Measurements from ENCODE around the gene MYO18A. TPM values are rescaled to one million over a fixed set of nuclear protein-coding genes. Genes with fewer than 3 reads are reported as not detected.

The MYO18A gene
- total and polyA plus RNA-seq, 2 of the 4 experiments (the other 2 are of a cell fraction): 22.4 to 39.1 TPM

GRCh38 chr17:29070308-29070707, 109.9 kb downstream of the MYO18A start:
- Histone ChIP-seq H3K18ac (ENCODE audit: low read depth, low read length) (no peak overlapping the region), H2BK15ac (ENCODE audit: low read depth, low read length) (no peak overlapping the region), H3K36me3 (ENCODE audit: control insufficient read depth, insufficient read depth, low read length) (peaks cover 3% of the 10 kb centered on the region; the same call in 1 of the 2 replicates), H3K4me1 (ENCODE audit: control insufficient read depth, insufficient read depth, low read length) (no peaks in the 10 kb centered on the region), H2AK5ac (ENCODE audit: low read depth, low read length) (no peak overlapping the region), H3K4ac (ENCODE audit: low read depth, low read length) (no peak overlapping the region), H4K20me1 (ENCODE audit: insufficient read depth, low read length) (no peaks in the 10 kb centered on the region; the same call in 1 of the 2 replicates), H3K4me2 (ENCODE audit: low read depth, low read length) (no peak overlapping the region), H2AFZ (replicated peaks; ENCODE audit: low read length, poor library complexity) (no peak overlapping the region), H2BK120ac (ENCODE audit: low read depth, low read length) (no peak overlapping the region), H3K4me3 (ENCODE audit: insufficient read depth, low read depth, low read length) (no peak overlapping the region), H4K8ac (ENCODE audit: low read depth in 2 of 2, low read length in 2 of 2) (no peak overlapping the region), H3K56ac (ENCODE audit: extremely low read depth, insufficient read depth, low read length) (no peak overlapping the region), H3K9ac (ENCODE audit: low read depth, low read length) (no peak overlapping the region), H3K14ac (replicated peaks; ENCODE audit: low read depth, low read length) (no peak overlapping the region), H3K27ac (ENCODE audit: insufficient read depth, low read length) (no peak overlapping the region), H2BK20ac (ENCODE audit: low read depth, low read length) (no peak overlapping the region), H4K5ac (ENCODE audit: low read depth, low read length) (no peak overlapping the region), H2BK5ac (ENCODE audit: low read depth, low read length, poor library complexity, severe bottlenecking) (no peak overlapping the region), H3K9me1 (ENCODE audit: insufficient read depth, low read length) (no peaks in the 10 kb centered on the region), H2AK9ac (replicated peaks; ENCODE audit: low read depth, low read length, poor library complexity) (no peak overlapping the region), H4K91ac (ENCODE audit: insufficient read depth, low read depth, low read length) (no peak overlapping the region), H3K27me3 (ENCODE audit: control insufficient read depth, insufficient read depth, low read length) (peaks cover 26% of the 10 kb centered on the region), H3K79me1 (ENCODE audit: low read depth in 1 of 2, low read length in 2 of 2) (no peaks in the 10 kb centered on the region), H3K23ac (ENCODE audit: low read depth, low read length) (no peak overlapping the region; the same call in 1 of the 2 replicates), H3K9me3 (ENCODE audit: control insufficient read depth, insufficient read depth, low read length) (no peaks in the 10 kb centered on the region)
- no peak for ATAC-seq (ENCODE audit: low read depth)
- dilution Hi-C loops (cut with HindIII; ENCODE audit: low sequenced_read_pairs, unreplicated experiment): no loop called here
- ChIA-PET CTCF (no interaction called here), POLR2A (ENCODE audit: unreplicated experiment) (no interaction called here)
- 63% methylated on average over 6 of the region's 10 CpGs; no CpG with 5 or more reads in 1 of the 2 experiments for WGBS, 2 experiments (ENCODE audit: extremely low coverage in 2 of 2, insufficient read length in 1 of 2)
- in situ Hi-C loops (cut with MboI; ENCODE audit: low sequenced_read_pairs): no loop called here
- BruUV-seq (replicated peaks): no TSS peak
- intact Hi-C loops (cut with micrococcal nuclease): no loop called here
- no peak for TF ChIP-seq RAD21 (IDR thresholded peaks at IDR 0.05; ENCODE audit: low read length)
- no peak for TF ChIP-seq CTCF (conservative IDR thresholded peaks at IDR 0.05; ENCODE audit: low read depth, low read length)
- TF ChIP-seq RCOR1 (IDR thresholded peaks at IDR 0.05; ENCODE audit: insufficient replicate concordance, low read length): no peak
- DNase-seq: no peak

All from IMR-90 (cell line).